ENCODE measurements around the gene TRIM41.
"Not testable (repeated sequence)": the region's sequence is repeated elsewhere in the genome, so short reads cannot be mapped to it uniquely, and the experiment has no call there.

TRIM41 gene

GRCh38 chr5:181212080-181212479 is 11.0 kb upstream of the TRIM41 start:
- no peak for DNase-seq

GRCh38 chr5:181212934-181213333 is 10.1 kb upstream of the TRIM41 start:
- no peak for DNase-seq

- not testable (repeated sequence) for DNase-seq
Measured at GRCh38 chr5:181214249-181214648, 8.8 kb upstream of the TRIM41 start.

DNA sequence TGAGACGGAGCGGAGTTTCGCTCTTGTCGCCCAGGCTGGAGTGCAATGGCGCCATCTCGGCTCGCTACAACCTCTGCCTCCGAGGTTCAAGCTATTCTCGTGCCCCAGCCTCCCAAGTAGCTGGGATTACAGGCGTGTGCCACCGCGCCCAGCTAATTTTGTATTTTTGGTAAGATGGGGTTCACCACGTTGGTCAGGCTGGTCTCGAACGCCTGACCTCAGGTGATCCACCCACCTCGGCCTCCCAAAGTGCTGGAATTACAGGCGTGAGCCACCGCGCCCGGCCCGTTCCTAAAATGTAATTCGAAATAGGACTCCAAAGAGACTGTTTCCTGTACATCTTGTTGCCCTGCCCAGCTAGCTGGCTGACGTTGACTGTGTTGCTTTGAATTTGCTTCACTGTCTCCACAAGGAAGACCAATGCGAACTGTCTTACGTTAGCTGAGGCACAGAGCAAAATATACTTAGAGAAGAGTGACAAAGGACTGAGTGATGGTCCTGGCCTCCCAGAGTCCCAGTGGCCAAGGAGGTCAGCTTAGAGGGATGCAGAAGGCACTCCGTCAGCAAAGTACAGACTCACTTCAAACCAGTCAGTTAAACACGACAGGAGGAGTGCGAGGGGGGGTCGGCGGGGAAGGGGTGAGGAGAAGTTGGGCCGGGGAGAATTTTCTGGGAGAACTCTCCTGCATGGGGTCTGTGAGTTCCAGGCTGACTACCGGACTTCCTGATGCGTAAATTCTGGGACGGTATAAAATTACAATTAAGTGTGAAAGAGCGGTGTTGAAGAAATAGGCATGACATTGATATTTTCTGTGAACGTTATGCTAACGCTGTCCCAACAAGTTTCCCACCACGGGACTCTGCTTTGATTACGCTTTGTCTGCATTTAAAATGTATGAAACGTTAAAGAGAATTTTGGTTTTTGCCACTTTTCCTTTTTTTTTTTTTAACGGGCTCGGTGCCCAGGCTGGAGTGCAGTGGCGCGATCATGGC is 6.8 kb upstream of the TRIM41 start:
- no peak for DNase-seq

DNA sequence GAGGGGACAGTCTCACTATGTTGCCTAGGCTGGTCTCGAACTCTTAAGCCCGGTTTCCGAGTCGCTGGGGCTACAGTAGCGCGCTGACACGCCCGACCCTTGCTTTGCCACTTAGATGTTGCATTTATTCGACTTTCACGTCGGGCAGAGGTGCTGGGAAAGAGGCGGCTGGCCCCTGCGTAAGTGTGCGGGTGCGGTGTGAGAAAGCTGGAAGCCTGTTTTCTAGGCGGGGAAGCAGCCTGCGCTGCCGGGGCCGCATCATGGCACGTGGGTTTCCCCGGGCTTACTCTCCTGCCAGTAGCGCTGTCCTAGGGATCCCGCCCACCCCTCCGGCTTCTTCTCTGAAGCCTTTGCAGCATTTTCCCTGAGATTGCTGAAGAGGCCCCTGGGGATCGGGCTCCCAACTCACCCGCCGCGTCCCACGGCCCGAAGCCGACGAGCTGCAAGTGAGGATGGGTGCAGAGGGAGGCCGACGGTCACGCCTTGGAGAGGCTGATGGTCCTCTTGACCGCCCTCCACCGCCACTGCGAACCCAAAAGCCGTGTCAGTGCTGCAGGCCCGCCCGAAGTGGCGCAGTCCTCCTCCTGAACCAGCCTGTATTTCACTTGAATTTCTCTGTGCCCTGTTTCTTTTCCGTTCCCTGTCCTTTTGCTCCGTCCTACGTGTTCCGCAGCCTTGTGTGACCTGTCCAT is 5.8 kb upstream of the TRIM41 start:
- no peak for DNase-seq

DNA sequence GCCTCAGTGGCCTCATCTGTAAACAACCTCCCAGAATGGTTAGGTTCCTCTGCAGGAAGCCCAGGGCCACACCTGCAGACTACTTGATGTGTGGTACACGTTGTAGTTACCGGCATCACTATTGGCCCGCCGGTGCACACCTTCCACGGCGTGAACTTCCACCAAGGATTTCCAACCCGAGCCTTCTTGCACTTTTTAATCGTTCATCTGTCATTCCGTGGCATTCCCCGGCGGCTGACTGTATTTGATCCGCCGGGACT is 5.3 kb upstream of the TRIM41 start:
- DNase-seq = no peak

GRCh38 chr5:181218795-181219124 is 4.3 kb upstream of the TRIM41 start:
- no peak for DNase-seq

DNA sequence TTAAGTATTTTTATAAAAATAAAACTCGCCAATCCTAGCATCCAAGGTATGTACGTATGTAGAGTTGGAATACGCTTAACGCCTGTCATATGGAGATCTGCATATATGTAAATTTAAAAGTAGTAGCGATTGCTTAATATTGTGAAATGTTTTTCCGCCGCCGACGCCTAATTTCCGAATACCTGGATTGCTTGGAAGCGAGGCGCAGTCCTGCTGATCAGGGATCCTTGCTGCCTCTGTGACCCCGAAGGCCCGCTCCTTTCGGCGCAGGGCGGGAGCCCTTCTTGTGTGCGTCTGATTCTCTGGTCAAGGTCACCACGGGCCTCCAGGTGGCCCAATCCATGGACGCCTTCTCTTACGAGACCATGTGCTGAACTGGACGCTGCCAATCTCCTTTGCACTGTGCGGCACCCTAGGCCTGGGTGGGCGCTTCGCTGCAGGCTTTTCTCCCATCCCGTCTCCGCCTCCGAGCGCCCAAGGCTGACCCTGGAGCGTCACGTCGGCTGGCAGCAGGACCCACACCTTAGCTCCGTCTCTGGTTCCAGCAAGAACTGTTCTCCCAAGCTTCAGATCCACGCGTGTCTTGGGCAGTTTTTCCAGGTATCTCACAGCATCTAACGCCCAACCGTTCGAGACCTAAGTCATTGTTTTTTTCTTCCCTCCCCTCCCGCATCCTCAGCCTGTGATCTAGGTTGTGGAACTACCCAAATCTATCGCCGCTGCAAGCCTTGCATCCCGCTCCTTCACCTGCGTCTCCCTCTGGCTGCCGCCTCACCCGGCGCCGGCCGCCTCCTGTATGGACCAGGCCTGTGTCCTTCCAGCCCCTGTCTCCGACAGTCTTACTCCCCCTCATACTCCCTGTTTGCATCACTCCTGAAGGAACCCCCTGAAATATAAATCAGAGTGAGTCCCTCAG is 3.6 kb upstream of the TRIM41 start:
- no peak for DNase-seq

GRCh38 chr5:181220178-181220515 is 2.9 kb upstream of the TRIM41 start:
- no peak for DNase-seq

DNA sequence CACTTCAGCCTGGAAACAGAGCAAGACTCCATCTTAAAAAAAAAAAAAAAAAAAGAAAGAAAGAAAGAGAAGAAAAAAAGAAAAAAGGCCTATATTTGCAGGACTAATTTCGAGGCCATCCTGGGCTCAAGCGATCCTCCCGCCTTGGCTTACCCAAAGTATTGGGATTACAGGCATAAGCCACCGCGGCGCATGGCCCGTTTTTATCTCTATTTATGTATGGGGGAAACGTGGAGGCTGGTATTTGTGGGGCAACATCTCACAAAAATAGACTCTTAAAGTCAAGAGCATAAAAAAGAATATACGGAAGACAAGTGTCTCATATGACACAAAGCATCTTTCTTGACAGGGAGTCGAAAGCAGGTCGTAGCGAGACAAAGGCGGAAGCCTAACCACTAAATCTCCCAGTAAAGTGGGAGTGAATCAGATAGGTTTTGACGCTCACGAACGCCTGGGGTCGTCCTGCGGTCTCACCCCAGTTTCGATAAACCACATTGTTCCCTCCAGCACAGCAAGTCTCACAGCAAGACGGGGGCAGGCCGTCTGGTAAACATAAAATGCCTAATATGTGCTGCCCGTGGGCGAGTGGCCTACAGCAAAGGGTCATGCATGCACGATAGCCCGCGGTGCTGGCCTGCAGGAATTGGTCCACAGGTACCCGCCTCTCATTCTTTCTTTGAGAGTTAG is 1.8 kb upstream of the TRIM41 start:
- no peak for DNase-seq

DNA sequence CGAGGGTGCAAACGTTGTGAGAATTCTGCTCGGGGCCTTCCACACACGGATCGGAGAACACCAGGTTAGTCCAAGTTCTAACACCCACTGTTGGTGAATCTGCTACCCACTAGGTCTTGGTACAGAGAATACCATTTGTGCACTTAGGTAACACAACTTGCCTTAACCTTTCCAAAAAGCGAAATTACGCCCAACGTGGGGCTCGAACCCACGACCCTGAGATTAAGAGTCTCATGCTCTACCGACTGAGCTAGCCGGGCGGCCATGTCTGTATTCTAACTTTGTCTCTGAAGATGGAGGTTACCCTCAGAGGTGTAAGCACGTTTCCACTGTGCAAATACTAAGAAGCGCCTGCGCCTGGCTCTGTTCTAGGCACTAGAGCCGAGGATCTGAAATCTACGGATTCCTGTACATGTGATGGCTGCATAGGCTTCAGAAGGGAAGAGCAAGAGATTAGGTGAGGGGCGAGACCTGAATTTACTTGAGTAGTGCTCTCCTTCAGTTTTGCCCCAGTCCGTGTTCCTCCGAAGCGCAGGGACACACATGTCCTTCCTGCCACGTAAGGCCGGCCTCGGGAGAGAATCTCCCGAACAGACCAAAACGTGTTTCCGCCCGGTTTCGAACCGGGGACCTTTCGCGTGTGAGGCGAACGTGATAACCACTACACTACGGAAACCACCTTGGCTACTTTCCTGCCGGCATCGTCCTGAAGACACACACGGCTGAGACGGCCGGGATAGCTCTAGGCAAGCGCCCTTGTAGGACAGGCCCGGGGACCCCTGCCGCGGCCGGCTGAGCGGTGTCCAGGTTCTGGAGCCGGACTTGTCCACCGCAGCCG is 1.1 kb upstream of the TRIM41 start:
- no peak for DNase-seq

- no peak for DNase-seq
Measured at GRCh38 chr5:181222630-181223057, 437 bp upstream of the TRIM41 start.

DNA sequence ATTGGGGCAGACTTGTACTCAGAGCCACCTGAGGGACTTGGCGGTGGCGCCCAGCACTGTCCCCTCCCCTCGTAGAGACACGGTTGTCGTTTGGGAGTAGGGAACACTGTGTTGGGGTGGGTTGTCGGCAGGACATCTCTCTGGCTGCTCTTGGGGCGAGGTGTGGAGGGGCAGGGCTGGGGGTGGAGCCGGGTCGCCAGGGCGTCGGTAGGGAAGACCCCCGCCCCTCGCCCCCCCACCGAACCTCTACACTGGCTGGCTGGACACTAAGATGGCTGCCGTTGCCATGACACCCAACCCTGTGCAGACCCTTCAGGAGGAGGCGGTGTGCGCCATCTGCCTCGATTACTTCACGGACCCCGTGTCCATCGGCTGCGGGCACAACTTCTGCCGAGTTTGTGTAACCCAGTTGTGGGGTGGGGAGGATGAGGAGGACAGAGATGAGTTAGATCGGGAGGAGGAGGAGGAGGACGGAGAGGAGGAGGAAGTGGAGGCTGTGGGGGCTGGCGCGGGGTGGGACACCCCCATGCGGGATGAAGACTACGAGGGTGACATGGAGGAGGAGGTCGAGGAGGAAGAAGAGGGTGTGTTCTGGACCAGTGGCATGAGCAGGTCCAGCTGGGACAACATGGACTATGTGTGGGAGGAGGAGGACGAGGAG is 778 bp downstream of the TRIM41 start:
- no peak for DNase-seq

DNA sequence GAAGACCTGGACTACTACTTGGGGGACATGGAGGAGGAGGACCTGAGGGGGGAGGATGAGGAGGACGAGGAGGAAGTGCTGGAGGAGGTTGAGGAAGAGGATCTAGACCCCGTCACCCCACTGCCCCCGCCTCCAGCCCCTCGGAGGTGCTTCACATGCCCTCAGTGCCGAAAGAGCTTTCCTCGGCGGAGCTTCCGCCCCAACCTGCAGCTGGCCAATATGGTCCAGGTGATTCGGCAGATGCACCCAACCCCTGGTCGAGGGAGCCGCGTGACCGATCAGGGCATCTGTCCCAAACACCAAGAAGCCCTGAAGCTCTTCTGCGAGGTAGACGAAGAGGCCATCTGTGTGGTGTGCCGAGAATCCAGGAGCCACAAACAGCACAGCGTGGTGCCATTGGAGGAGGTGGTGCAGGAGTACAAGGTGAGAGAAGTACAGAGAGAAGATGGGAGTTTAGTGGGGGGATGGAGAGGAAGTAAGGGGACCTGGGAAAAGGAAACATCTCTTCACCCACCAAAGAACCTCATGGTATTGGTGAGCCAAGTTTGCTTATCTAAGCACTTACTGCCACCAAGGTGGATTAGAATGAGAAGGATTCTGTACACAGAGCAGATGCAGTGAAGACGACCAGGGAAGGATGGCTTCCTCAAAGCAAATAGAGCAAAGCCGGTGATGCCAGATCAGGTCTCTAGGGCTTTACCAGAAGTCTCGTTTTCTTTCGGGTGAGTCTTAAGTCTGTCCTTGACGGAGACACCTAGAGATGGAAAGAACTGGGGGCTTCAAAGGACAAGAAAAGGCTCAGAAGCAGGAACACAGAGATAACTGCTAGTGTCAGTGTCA is 1.5 kb downstream of the TRIM41 start:
- DNase-seq = no peak

DNA sequence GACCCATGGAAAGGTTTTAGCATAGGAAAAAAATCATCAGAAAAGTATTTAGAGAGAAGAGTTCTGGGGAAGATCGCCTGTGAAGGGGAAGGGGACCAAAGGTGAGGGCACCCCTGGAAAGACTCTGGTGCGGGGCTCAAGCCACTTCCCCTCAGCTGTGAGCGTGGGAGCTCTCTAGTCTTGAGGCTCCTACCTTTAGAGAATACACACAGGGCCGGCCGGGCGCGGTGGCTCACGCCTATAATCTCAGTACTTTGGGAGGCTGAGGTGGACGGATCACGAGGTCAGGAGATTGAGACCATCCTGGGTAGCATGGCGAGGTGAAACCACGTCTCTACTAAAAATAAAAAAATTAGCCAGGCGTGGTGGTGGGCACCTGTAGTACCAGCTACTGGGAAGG is 6.9 kb downstream of the TRIM41 start:
- DNase-seq = no peak

GRCh38 chr5:181230551-181230950 is 7.5 kb downstream of the TRIM41 start:
- no peak for DNase-seq

DNA sequence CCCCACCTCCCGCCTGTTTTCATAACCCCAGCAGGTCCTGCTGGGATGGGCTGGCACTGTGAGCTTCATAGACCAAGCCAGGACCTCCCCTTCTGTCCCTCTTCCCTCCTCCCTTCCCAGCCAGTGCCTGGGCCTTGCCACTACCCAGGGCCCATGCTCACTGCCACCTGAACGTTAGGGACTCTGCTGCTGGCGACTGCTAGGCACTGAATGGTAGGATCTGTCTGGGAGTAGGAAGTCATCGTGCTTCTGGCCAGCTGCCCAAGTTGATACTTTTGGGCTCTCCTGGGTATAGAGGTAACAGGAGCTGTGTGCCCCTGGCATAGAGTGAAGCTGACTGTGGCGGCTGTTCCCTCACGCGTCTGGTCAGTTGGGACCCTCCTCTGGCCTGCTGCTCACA is 8.4 kb downstream of the TRIM41 start:
- no peak for DNase-seq

GRCh38 chr5:181232593-181232992 is 9.5 kb downstream of the TRIM41 start:
- no peak for DNase-seq

DNA sequence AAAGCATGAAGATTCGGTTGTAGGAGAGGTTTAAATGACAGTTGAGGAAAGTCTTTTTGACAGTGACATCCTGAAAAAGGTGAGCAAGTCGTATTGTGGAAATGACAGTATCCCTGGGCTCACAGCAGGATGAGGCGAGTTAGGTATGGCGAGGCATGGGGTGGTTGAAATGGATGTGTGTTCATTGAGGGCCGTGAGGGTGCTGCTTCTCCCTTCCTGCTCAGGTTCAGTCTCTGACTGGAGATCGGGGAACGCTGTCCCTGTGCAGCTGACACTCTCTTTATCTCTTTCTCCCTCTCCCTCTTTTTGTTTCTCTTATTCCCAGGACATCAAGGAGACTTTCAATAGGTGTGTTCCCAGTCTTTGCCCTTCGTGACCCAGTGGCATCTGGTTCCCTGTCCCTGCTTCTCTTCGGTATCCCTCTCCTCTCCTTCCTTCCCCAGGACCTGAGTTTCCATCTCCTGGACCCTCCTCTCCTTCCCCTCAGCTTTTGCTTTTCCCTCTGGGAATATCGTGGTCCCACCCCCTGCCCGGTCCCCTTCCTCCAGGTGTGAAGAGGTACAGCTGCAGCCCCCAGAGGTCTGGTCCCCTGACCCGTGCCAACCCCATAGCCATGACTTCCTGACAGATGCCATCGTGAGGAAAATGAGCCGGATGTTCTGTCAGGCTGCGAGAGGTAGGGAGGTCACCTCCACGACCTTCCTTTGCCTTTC is 10.2 kb downstream of the TRIM41 start:
- no peak for DNase-seq
